MCF 10A (cell line): ENCODE results near the gene PALM. TPM values are rescaled to one million over a fixed set of nuclear protein-coding genes. Genes with fewer than 3 reads are reported as not detected.

Source experiments
- BruUV-seq: library from RNA; stranded (reverse); fragments of 400-500 nt; replicated peaks from 2 replicates; lab custom pipeline; 2021; lab: Mats Ljungman, UMichigan
- CTCF ChIA-PET: fragments of 300-600 bp; sonication (Branson Sonifier 250); formaldehyde crosslinking; extraction: SDS; loops from one replicate; lab custom pipeline; 2021; ENCODE audit warnings: antibody characterized with exemption, inconsistent platforms; lab: Yijun Ruan, JAX
- POLR2A ChIA-PET: fragments of 300-600, 350-650 bp; sonication (Branson Sonifier 250); formaldehyde crosslinking; extraction: SDS; loops from one replicate; lab custom pipeline; 2020; ENCODE audit warnings: antibody characterized with exemption, inconsistent platforms; lab: Yijun Ruan, JAX
- DNase-seq: peaks from one replicate; pipeline ENCODE4 v3.0.0-alpha.2; 2018; ENCODE audit not compliant: unreplicated experiment
- H3K27ac Mint-ChIP-seq: one replicate; pipeline ENCODE4 v1.8.0; 2022; ENCODE audit warnings: mild to moderate bottlenecking, low read depth, mixed read lengths; ENCODE audit not compliant: unreplicated experiment
- H3K27me3 Mint-ChIP-seq: one replicate; pipeline ENCODE4 v1.8.0; 2022; ENCODE audit warnings: mixed read lengths; ENCODE audit not compliant: insufficient read depth, unreplicated experiment
- H3K36me3 Mint-ChIP-seq: one replicate; pipeline ENCODE4 v1.8.0; 2022; ENCODE audit warnings: mild to moderate bottlenecking, moderate library complexity, mixed read lengths; ENCODE audit not compliant: insufficient read depth, unreplicated experiment
- H3K4me1 Mint-ChIP-seq: one replicate; pipeline ENCODE4 v1.8.0; 2022; ENCODE audit warnings: mixed read lengths; ENCODE audit not compliant: insufficient read depth, unreplicated experiment
- H3K4me3 Mint-ChIP-seq: one replicate; pipeline ENCODE4 v1.8.0; 2022; ENCODE audit warnings: mild to moderate bottlenecking, moderate library complexity, mixed read lengths; ENCODE audit not compliant: unreplicated experiment
- H3K9me3 Mint-ChIP-seq: one replicate; pipeline ENCODE4 v1.8.0; 2022; ENCODE audit warnings: mixed read lengths; ENCODE audit not compliant: unreplicated experiment
- intact Hi-C: fragments of 100-400 bp; cut with micrococcal nuclease; formaldehyde crosslinking; loops from 2 replicates; pipeline ENCODE4 v1.14.1; 2022
- total RNA-seq: library from RNA; stranded (reverse); gene quantifications from 2 replicates; pipeline ENCODE4 v1.2.3, GENCODE V29; 2022
- TF ChIP-seq, protein P1 (sequence below): fragments of 200-600 bp; IDR thresholded peaks from one replicate; pipeline ENCODE4 v1.8.0; 2022; ENCODE audit warnings: antibody characterized with exemption, mild to moderate bottlenecking; ENCODE audit not compliant: unreplicated experiment

The PALM gene
- total RNA-seq, 1 experiment from 2014 or later = 0.44 TPM

DNA sequence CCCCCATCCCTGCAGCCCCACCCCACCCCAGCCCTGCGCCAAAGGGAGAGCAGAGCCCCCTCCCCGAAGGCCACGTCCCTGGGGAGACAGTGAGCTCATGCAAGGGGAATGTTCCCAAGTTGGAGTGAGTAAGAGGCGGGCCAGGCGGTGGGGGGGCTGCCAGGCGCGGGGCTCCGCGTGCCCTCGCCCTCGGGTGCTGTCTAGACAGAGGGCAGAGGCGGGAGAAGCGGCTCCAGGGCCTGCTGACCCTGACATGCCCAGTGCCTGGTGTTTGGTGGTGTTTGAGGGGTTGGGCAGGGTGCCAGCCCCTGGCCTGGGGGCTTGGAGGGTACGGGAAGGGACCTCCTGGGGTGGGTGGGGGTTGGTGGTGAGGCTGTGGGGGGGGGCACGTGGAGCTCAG is 31.5 kb upstream of the PALM start:
- BruUV-seq = no TSS peak
- peak; percentile 86 for DNase-seq
- peaks cover 13% of the 10 kb centered on the region for H3K4me1 Mint-ChIP-seq
- intact Hi-C loops = loop anchor here (5.0 kb wide), 1 partner anchor 75 kb away; the partner anchor contains the start of gene MISP
- CTCF ChIA-PET = interaction anchor here (0.9 to 1.6 kb wide), 2 partner anchors 10 to 14 kb away, joined by 3 to 7 read pairs; partner anchors contain the start of gene RNF126
- POLR2A ChIA-PET = interaction anchor here (0.6 to 6.8 kb wide), 13 partner anchors 11 to 308 kb away, joined by 3 to 49 read pairs (median 4); partner anchors contain the start of genes CDC34, MISP, PTBP1 and RNF126
- peak overlapping the region; percentile 65 for H3K4me3 Mint-ChIP-seq
- H3K27ac Mint-ChIP-seq = peak overlapping the region; percentile 79
- no peaks in the 10 kb centered on the region for H3K27me3 Mint-ChIP-seq
- H3K9me3 Mint-ChIP-seq = no peaks in the 10 kb centered on the region
- H3K36me3 Mint-ChIP-seq = peaks cover 38% of the 10 kb centered on the region
- TF ChIP-seq, protein P1, sequence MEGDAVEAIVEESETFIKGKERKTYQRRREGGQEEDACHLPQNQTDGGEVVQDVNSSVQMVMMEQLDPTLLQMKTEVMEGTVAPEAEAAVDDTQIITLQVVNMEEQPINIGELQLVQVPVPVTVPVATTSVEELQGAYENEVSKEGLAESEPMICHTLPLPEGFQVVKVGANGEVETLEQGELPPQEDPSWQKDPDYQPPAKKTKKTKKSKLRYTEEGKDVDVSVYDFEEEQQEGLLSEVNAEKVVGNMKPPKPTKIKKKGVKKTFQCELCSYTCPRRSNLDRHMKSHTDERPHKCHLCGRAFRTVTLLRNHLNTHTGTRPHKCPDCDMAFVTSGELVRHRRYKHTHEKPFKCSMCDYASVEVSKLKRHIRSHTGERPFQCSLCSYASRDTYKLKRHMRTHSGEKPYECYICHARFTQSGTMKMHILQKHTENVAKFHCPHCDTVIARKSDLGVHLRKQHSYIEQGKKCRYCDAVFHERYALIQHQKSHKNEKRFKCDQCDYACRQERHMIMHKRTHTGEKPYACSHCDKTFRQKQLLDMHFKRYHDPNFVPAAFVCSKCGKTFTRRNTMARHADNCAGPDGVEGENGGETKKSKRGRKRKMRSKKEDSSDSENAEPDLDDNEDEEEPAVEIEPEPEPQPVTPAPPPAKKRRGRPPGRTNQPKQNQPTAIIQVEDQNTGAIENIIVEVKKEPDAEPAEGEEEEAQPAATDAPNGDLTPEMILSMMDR = no peak

DNA sequence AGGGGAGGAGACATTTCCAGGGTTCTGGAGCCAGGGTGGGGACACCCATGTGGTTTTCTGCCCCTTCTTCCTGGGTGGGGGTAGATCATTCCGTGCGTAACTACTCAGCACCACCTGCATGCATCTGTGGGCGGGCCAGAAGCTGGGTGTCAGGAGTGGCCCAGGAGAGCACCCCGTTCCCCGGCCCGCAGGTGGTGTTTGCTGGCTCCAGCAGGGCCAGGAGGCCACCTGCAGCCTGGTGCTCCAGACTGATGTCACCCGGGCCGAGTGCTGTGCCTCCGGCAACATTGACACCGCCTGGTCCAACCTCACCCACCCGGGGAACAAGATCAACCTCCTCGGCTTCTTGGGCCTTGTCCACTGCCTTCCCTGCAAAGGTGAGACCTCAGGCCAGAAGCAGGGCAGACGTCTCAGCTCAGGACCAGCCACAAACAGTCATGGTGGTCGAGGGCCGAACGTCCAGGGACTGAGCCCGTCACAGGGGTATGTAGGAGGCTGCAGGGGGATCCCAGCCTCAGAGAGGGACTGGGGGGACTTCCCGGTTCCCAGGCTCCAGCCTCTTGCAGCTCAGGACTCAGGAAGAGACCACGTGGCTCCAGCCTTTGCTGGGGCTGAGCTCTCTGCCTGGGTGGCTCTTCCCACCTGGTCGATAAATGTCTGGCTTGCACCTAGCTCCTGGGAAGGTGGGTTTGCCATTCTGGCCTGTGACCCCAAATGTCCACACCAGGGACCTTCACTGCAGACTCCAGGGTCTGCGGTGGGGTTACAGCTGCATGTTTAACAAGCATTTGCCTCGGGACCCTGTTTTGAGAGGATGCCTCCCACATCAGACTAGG is 30.9 kb upstream of the PALM start:
- Mint-ChIP-seq H3K9me3 (no peaks in the 10 kb centered on the region), H3K4me1 (peaks cover 13% of the 10 kb centered on the region), H3K36me3 (peaks cover 43% of the 10 kb centered on the region), H3K27me3 (no peaks in the 10 kb centered on the region), H3K27ac (peak overlapping the region; percentile 79), H3K4me3 (peak overlapping the region; percentile 65)
- TSS peak; percentile 24 for BruUV-seq
- intact Hi-C loops = loop anchor here (5.0 kb wide), 1 partner anchor 74 kb away; the partner anchor contains the start of gene MISP
- ChIA-PET CTCF (interaction anchor here (0.5 to 2.0 kb wide), 4 partner anchors 9 to 306 kb away, joined by 3 to 7 read pairs (median 5); partner anchors contain the start of gene RNF126), POLR2A (interaction anchor here (0.6 to 6.8 kb wide), 11 partner anchors 8 to 307 kb away, joined by 3 to 49 read pairs (median 4); partner anchors contain the start of genes CDC34, MISP and RNF126)
- TF ChIP-seq, protein P1 = no peak
- DNase-seq = peak; percentile 74

DNA sequence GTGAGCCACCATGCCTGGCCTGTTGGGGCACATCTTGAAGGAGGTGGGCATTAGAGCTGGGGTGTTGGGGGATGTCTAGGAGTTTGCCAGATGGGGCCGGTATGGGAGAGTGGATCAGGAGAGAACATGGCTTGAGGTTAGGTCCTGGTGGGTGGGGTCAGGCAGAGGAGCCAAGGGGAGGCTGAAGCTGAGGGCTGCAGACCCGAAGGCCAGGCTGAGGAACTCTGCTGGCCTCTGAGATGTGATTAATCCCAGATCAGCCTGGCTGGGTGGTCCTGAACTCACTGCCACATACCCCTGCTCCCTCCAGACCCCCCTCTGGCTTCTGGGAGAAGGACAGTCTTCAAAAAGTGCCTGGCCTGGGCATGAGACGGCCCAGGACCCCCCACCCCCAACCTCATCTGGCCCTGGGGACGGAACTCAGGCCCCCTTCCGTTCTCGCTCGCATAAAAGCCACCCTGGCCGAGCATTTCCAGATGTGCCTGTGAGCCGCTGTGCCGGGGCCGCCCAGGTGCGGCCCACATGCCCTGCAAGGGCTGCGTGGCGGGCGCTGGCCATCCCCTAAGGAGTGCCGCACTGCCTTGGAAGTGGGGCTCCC is 29.8 kb upstream of the PALM start:
- Mint-ChIP-seq H3K36me3 (peaks cover 53% of the 10 kb centered on the region), H3K27me3 (no peaks in the 10 kb centered on the region), H3K9me3 (no peaks in the 10 kb centered on the region), H3K4me1 (peaks cover 13% of the 10 kb centered on the region), H3K4me3 (peak overlapping the region; percentile 65), H3K27ac (no peak overlapping the region)
- POLR2A ChIA-PET = interaction anchor here (0.8 to 6.8 kb wide), 9 partner anchors 9 to 574 kb away, joined by 3 to 49 read pairs (median 4); partner anchors contain the start of genes POLRMT and RNF126
- intact Hi-C loops = loop anchor here (5.0 kb wide), 1 partner anchor 73 kb away; the partner anchor contains the start of gene MISP
- CTCF ChIA-PET = interaction anchor here (0.7 to 2.0 kb wide), 2 partner anchors 10 to 24 kb away, joined by 3 to 7 read pairs; no protein-coding TSS in a partner anchor
- no TSS peak for BruUV-seq
- no peak for DNase-seq
- TF ChIP-seq, protein P1 = no peak
